ENCODE results near the gene TEK. TPM values are rescaled to one million over a fixed set of nuclear protein-coding genes. Genes with fewer than 3 reads are reported as not detected.
A peak's percentile ranks its signal among the peaks of the same experiment; 100 is the strongest.
"Not testable (repeated sequence)": the region's sequence is repeated elsewhere in the genome, so short reads cannot be mapped to it uniquely, and the experiment has no call there.

The TEK gene
- 0.15 and 0.23 TPM in 2 replicates for total RNA-seq (2014; rRNA removed; shearing (Covaris generic))

DNA sequence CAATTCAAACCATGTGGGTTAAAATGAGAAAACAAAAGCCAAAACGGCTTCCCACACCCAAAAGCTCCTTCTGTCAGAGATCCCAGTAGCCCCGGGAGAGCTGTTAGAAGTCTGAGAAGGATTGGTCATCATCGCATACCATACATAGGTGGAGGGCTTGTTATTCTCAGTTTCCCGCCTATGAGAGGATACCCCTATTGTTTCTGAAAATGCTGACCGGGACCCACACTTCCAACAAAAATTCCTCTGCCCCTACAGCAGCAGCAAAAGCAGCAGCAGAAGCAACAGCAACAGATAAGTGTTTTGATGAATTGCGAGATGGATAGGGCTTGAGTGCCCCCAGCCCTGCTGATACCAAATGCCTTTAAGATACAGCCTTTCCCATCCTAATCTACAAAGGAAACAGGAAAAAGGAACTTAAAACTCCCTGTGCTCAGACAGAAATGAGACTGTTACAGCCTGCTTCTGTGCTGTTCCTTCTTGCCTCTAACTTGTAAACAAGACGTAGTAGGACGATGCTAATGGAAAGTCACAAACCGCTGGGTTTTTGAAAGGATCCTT lies at the start of gene TEK:
TSS of gene TEK (plus strand) at position 245 of the 561 bp plus-strand sequence. CDS start 366 bp downstream, outside the sequence.
- DNase-seq (ENCODE audit: low spot score), result no peak

DNA sequence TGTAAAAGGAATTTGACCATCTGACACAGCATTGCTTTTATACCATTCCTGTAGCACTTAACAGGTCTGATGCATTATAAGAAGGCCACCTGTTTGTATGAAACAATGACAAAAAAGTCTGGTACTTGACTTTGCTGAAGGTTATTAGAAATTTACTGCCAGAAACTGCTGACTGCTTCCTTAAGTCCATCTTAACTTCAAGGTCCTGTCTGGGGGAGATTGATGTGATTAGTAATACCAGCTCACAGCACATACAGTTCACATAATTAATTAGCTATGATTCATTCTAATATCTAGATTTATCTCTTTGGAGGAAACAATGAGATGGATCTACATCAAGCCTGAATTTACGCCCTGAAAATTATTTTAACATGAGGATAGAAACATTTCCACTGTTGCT lies 49.6 kb upstream of the TEK start:
- DNase-seq (ENCODE audit: low spot score), result peak; percentile 16

GRCh38 chr9:27059907-27060306 lies 49.1 kb upstream of the TEK start:
- peak; percentile 27 for DNase-seq (ENCODE audit: low spot score)

DNA sequence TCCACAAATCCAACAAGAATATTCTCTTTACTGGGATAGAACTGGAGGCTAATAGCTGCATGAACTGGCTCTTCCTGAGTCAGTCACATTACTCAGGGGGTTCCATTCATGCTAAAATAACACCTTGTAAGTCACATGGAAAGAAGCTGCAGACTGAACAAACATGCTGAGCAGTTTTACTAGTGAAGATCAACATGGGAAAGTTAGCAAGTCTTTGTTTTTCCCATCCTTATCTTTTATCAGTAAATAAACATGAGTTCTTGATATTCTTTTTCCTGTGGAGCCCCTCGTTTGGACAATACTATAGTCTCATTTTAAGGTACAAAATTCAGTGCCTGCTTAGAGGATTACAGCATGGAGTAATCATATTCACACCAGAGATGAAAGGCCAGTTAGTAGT lies 43.7 kb upstream of the TEK start:
- DNase-seq (ENCODE audit: low spot score), result no peak

DNA sequence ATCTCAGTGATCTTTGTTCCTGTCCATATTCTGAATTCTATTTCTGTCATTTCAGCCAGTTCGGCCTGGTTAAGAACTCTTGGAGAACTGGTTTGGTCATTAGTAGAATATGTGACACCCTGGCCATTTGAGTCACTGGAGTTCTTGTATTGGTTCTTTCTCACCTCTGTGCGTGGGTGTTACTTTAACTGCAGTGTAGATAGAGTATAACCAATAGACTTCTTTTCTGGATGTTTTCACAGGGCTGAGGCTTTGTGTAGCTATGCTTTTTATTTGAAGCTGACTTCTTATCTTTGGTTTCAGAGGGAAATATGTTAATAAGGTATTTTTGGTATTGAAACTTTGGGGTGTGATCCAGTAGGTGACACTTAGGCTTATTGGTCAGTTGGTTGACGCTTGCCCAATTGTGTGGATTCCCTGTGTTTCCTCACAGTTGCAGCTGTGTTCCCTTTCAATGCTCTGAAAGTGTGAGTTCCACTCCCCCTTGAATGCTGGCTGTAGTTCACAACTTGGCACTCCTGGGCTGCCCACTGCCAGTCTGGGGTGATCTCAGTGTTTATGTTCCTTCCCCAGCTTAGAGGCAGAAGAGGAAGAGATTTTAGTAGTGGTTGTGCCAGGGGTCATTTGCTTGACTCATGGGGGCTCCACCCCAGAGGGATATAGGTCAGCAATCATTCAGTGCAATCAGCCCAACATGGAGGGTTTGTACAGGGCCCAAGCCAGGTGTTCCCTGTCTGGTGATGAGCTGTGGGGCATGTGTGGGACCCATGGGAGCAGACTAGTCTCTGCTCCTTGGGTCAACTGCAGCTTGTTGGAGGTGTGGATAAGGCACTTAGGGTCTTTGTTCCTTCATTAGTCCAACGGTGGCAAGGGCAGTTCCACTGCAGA lies 34.9 kb upstream of the TEK start:
- no peak for DNase-seq (ENCODE audit: low spot score)

DNA sequence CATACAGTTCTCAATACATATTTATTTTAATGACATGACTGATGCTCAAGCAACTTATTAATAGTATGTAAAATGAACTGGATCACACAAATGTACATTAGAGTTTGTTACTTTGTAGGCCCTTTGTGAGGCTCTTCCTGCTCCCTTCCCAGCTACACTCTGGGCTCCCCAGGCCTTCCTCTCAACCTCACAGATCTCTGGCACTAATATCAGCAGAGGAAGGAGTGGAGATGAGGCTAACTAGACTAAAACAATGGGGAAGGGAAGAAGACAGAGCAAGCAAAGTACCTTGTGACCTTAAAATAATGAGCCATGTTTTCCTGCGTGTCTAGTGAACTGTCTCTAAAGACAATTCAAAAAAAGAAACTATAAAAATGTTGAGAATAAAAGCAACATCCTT lies 30.3 kb upstream of the TEK start:
- peak; percentile 37 for DNase-seq (ENCODE audit: low spot score)

DNA sequence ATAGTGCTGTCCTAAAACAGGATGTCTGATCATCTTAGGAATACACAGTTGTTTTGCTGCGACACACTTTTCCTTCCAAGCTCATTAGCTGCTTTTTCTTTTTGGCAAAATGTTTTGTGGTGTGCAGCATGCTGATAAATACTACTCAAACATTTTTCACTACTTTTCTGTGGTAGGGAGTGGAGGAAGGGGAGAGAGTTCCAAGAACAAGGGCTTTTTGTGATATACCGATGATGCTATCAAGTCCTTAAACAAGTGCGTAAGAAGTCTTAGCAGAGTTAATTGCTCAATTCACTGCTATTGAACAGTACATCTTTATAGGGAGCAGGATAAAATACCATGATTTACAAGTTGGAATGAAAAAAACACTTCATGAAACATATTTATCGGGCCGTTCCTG lies 23.6 kb upstream of the TEK start:
- DNase-seq (ENCODE audit: low spot score), result no peak

- DNase-seq (ENCODE audit: low spot score), result peak; percentile 55
Measured at GRCh38 chr9:27086818-27087680, 22.0 kb upstream of the TEK start.

GRCh38 chr9:27088981-27089380 lies 20.0 kb upstream of the TEK start:
- DNase-seq (ENCODE audit: low spot score), result no peak

GRCh38 chr9:27089706-27090105 lies 19.3 kb upstream of the TEK start:
- no peak for DNase-seq (ENCODE audit: low spot score)

DNA sequence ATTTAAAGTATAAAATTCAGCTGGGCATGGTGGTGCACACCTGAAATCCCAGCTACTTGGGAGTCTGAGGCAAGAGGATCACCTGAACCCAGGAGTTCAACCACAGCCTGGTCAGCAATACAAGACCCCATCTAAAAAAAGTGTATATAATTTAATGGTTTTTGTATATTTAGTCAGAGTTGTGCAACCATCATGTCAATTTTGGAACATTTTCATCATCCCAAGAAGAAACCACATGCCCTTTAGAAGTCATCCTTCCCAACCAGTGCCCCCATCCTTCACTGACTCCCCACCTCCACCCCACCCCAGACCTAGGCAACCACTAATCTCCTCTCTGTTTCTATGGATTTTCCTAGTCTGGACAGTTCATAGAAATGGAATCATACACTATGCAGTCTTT lies 18.8 kb upstream of the TEK start:
- no peak for DNase-seq (ENCODE audit: low spot score)

GRCh38 chr9:27090711-27091110 lies 18.3 kb upstream of the TEK start:
- no peak for DNase-seq (ENCODE audit: low spot score)

- not testable (repeated sequence) for DNase-seq (ENCODE audit: low spot score)
Measured at GRCh38 chr9:27092496-27092895, 16.5 kb upstream of the TEK start.

GRCh38 chr9:27093384-27094067 lies 15.5 kb upstream of the TEK start:
- not testable (repeated sequence) for DNase-seq (ENCODE audit: low spot score)

DNA sequence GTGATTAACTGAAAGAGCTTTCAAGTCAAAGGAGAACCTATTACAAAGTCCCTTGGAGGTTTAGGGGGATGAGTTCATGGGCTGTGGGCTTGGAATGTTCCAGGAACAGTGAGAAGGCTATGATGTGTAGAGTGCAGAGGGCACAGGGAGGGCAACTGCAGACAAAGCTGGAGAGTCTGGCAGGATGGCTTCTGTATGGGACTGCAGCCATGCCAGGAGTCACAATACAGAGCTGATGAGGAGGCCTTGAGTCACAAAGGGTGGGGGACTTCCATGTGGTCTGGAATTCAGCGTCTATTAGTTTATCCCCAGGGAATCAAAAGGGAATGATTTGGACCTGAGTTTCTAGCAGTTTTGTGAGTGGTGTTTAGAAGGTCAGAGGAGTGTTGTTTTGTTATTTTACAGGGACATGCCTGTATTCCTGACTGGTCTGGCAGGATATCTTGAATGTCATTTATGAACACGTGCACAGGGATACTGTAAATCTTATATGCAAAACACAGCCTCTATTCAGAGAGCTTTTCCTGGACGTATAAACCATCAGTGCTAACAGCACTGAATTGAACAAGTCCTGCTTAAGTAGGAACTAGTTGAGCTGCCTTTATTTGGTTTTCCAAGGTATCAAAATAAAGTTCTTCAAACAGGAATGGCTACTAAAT lies 14.3 kb upstream of the TEK start:
- DNase-seq (ENCODE audit: low spot score), result peak; percentile 39

DNA sequence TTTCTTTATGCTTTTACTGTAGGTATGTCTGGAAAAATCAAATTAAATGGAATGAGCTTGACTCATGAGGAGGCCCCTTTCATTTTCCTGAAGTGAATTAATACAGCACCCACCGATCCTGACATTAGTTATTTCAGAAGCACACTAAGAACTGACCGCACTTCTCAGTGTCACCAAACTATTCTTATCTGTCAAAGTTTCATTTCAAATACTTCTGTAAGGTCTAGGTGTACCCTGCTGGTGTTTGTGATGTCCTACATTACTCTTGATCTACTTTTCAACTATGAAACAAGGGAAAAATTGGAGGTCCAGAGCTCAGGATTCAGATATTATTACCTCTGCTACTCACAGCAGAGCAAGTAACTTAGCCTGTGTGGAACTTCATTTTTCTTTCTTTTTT lies 1.8 kb upstream of the TEK start:
- no peak for DNase-seq (ENCODE audit: low spot score)

- DNase-seq (ENCODE audit: low spot score), result peak; percentile 42
Measured at GRCh38 chr9:27109621-27110020, 596 bp downstream of the TEK start.

- no peak for DNase-seq (ENCODE audit: low spot score)
Measured at GRCh38 chr9:27110181-27110580, 1.2 kb downstream of the TEK start.

GRCh38 chr9:27112235-27112634 lies 3.2 kb downstream of the TEK start:
- DNase-seq (ENCODE audit: low spot score), result no peak

- peak; percentile 86 for DNase-seq (ENCODE audit: low spot score)
Measured at GRCh38 chr9:27117489-27118135, 8.6 kb downstream of the TEK start.
